ENCODE measurements around the gene ZKSCAN3.
A peak's percentile ranks its signal among the peaks of the same experiment; 100 is the strongest.
"Not testable (repeated sequence)": the region's sequence is repeated elsewhere in the genome, so short reads cannot be mapped to it uniquely, and the experiment has no call there.

Gene ZKSCAN3

GRCh38 chr6:28349892-28350737 is at the start of gene ZKSCAN3:
Gene ZKSCAN3 (plus strand): TSS chr6:28349947. CDS start chr6:28359587, 9,640 bp downstream.
- DNase-seq (ENCODE audit: low spot score) (peak; percentile 63), FAIRE-seq (peak; percentile 12)

- DNase-seq (ENCODE audit: low spot score), result no peak
- no peak for FAIRE-seq
Observed at GRCh38 chr6:28303570-28303969, 46.2 kb upstream of the ZKSCAN3 start.

GRCh38 chr6:28306363-28306762 is 43.4 kb upstream of the ZKSCAN3 start:
- DNase-seq (ENCODE audit: low spot score); FAIRE-seq: not testable (repeated sequence)

- DNase-seq (ENCODE audit: low spot score) (no peak), FAIRE-seq (no peak)
Observed at GRCh38 chr6:28311139-28311823, 38.5 kb upstream of the ZKSCAN3 start.

- FAIRE-seq (no peak), DNase-seq (ENCODE audit: low spot score) (no peak)
Observed at GRCh38 chr6:28312939-28313338, 36.8 kb upstream of the ZKSCAN3 start.

GRCh38 chr6:28315628-28316027 is 34.1 kb upstream of the ZKSCAN3 start:
- FAIRE-seq, result no peak
- no peak for DNase-seq (ENCODE audit: low spot score)

- not testable (repeated sequence) for FAIRE-seq; DNase-seq (ENCODE audit: low spot score)
Observed at GRCh38 chr6:28317866-28318265, 31.9 kb upstream of the ZKSCAN3 start.

- FAIRE-seq (no peak), DNase-seq (ENCODE audit: low spot score) (no peak)
Observed at GRCh38 chr6:28322661-28323060, 27.1 kb upstream of the ZKSCAN3 start.

GRCh38 chr6:28323813-28324424 is 25.8 kb upstream of the ZKSCAN3 start:
- no peak for DNase-seq (ENCODE audit: low spot score)
- FAIRE-seq, result no peak

GRCh38 chr6:28326371-28326948 is 23.3 kb upstream of the ZKSCAN3 start:
- no peak for FAIRE-seq
- no peak for DNase-seq (ENCODE audit: low spot score)

- FAIRE-seq (no peak), DNase-seq (ENCODE audit: low spot score) (no peak)
Observed at GRCh38 chr6:28330041-28330440, 19.7 kb upstream of the ZKSCAN3 start.

- DNase-seq (ENCODE audit: low spot score) (no peak), FAIRE-seq (no peak)
Observed at GRCh38 chr6:28333047-28333446, 16.7 kb upstream of the ZKSCAN3 start.

GRCh38 chr6:28333599-28334018 is 16.1 kb upstream of the ZKSCAN3 start:
- no peak for DNase-seq (ENCODE audit: low spot score)

GRCh38 chr6:28334286-28335039 is 15.3 kb upstream of the ZKSCAN3 start:
- no peak for DNase-seq (ENCODE audit: low spot score)
- no peak for FAIRE-seq

More at GRCh38 chr6:28333599-28334018, 16.1 kb upstream of the ZKSCAN3 start:
- FAIRE-seq, result no peak

GRCh38 chr6:28335040-28335563 is 14.6 kb upstream of the ZKSCAN3 start:
- no peak for FAIRE-seq
- DNase-seq (ENCODE audit: low spot score), result no peak

GRCh38 chr6:28335564-28336283 is 14.0 kb upstream of the ZKSCAN3 start, which contains the start of gene ZSCAN31:
Gene ZSCAN31 (minus strand): TSS chr6:28336148. CDS start chr6:28329683, 6,465 bp downstream.
- FAIRE-seq (peak; percentile 82), DNase-seq (ENCODE audit: low spot score) (peak; percentile 92)

- DNase-seq (ENCODE audit: low spot score), result peak; percentile 86
Observed at GRCh38 chr6:28336284-28337120, 13.2 kb upstream of the ZKSCAN3 start.

GRCh38 chr6:28337121-28337520 is 12.6 kb upstream of the ZKSCAN3 start:
- FAIRE-seq (no peak), DNase-seq (ENCODE audit: low spot score) (no peak)

More at GRCh38 chr6:28336284-28337120, 13.2 kb upstream of the ZKSCAN3 start:
- peak; percentile 92 for FAIRE-seq
